Measurements from ENCODE around the gene MAGI2.

DNA sequence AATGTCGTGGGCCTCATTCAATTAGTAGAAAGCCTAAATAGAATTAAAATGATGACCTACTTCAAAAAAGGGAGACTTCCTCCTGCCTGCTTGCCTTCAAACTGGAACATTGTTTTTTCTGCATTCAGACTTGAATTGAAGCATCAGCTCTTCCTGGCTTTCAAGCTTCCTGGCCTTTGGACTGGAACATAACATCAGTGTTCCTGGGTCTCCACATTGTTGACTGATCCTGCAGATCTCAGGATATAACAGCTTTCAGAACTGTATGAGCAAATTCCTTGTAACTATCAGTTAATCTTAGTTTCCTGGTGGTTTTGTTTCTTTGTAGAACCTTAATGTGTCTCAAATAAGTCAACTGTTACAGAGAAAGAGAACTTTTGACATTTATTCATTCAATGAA, 18.6 kb downstream of the MAGI2 start:
- TF ChIP-seq POLR2AphosphoS5 (IDR thresholded peaks at IDR 0.05; ENCODE audit: low read depth, low read length) (no peak), POLR2A (IDR thresholded peaks at IDR 0.05; ENCODE audit: borderline replicate concordance, extremely low read depth, insufficient read depth, insufficient read length) (no peak), EZH2 (IDR thresholded peaks at IDR 0.05) (no peak), TCF7L2 (IDR thresholded peaks at IDR 0.05; ENCODE audit: borderline replicate concordance, extremely low read depth, insufficient read depth, insufficient read length) (no peak), YY1 (IDR thresholded peaks at IDR 0.05; ENCODE audit: extremely low read depth, insufficient replicate concordance, low read depth, low read length) (no peak), SRF (IDR thresholded peaks at IDR 0.05; ENCODE audit: low read depth) (no peak), CBX3 (IDR thresholded peaks at IDR 0.05; ENCODE audit: low read depth) (no peak), ZNF274 (IDR thresholded peaks at IDR 0.05; ENCODE audit: low read depth, low read length) (no peak), CEBPB (IDR thresholded peaks at IDR 0.05; ENCODE audit: low read depth) (no peak)
- TF ChIP-seq, protein P1, sequence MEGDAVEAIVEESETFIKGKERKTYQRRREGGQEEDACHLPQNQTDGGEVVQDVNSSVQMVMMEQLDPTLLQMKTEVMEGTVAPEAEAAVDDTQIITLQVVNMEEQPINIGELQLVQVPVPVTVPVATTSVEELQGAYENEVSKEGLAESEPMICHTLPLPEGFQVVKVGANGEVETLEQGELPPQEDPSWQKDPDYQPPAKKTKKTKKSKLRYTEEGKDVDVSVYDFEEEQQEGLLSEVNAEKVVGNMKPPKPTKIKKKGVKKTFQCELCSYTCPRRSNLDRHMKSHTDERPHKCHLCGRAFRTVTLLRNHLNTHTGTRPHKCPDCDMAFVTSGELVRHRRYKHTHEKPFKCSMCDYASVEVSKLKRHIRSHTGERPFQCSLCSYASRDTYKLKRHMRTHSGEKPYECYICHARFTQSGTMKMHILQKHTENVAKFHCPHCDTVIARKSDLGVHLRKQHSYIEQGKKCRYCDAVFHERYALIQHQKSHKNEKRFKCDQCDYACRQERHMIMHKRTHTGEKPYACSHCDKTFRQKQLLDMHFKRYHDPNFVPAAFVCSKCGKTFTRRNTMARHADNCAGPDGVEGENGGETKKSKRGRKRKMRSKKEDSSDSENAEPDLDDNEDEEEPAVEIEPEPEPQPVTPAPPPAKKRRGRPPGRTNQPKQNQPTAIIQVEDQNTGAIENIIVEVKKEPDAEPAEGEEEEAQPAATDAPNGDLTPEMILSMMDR (IDR thresholded peaks at IDR 0.05 in 2 of 3, conservative IDR thresholded peaks at IDR 0.05 in 1 of 3; ENCODE audit: borderline replicate concordance in 1 of 3, insufficient read depth in 1 of 3, low read depth in 2 of 3, low read length in 2 of 3) = no peak
- TF ChIP-seq, protein P2, sequence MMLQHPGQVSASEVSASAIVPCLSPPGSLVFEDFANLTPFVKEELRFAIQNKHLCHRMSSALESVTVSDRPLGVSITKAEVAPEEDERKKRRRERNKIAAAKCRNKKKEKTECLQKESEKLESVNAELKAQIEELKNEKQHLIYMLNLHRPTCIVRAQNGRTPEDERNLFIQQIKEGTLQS (IDR thresholded peaks at IDR 0.05) = no peak
- TF ChIP-seq, protein P3, sequence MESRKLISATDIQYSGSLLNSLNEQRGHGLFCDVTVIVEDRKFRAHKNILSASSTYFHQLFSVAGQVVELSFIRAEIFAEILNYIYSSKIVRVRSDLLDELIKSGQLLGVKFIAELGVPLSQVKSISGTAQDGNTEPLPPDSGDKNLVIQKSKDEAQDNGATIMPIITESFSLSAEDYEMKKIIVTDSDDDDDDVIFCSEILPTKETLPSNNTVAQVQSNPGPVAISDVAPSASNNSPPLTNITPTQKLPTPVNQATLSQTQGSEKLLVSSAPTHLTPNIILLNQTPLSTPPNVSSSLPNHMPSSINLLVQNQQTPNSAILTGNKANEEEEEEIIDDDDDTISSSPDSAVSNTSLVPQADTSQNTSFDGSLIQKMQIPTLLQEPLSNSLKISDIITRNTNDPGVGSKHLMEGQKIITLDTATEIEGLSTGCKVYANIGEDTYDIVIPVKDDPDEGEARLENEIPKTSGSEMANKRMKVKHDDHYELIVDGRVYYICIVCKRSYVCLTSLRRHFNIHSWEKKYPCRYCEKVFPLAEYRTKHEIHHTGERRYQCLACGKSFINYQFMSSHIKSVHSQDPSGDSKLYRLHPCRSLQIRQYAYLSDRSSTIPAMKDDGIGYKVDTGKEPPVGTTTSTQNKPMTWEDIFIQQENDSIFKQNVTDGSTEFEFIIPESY (IDR thresholded peaks at IDR 0.05; ENCODE audit: extremely low read depth, insufficient replicate concordance, low read length) = no peak
- TF ChIP-seq, protein P4, sequence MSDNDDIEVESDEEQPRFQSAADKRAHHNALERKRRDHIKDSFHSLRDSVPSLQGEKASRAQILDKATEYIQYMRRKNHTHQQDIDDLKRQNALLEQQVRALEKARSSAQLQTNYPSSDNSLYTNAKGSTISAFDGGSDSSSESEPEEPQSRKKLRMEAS (IDR thresholded peaks at IDR 0.05) = no peak
